GM10248 (cell line): ENCODE measurements around the gene FABP6.

ENCODE experiments used
- CTCF ChIA-PET: fragments of 300-600 bp; sonication (Branson Sonifier 250); formaldehyde crosslinking; extraction: SDS; loops from one replicate; lab custom pipeline; 2021; ENCODE audit warnings: antibody characterized with exemption; lab: Yijun Ruan, JAX
- POLR2A ChIA-PET: fragments of 350-650 bp; sonication (Branson Sonifier 250); formaldehyde crosslinking; extraction: SDS; loops from one replicate; lab custom pipeline; 2020; ENCODE audit warnings: antibody characterized with exemption; lab: Yijun Ruan, JAX
- DNase-seq: peaks from one replicate; pipeline ENCODE4 v3.0.0; 2012; ENCODE audit errors: extremely low spot score
- CTCF ChIP-seq: IDR thresholded peaks from 2 replicates; pipeline ENCODE4 v1.5.1; 2012; ENCODE audit warnings: mild to moderate bottlenecking, low read depth; ENCODE audit errors: extremely low read depth, missing control alignments, control extremely low read depth

FABP6 gene

DNA sequence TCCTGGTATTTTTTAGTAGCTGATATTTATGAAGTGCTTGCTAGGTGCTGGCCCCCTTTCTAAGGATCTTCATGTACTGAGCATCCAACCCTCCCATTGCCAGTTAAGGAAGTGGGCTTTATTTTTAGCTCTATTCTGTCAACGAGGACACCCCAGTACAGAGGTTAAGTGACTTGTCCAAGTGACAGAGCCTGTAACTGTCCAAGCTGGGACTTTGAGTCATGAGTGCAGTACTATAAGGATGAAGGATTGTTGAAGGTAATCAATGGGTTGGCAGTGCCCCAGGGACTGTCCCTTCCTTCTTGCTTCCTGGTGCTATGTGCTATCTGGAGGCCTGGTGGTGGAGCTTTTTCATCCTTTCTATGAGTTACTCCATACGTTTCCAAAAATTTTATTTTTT lies 18.0 kb upstream of the FABP6 start:
- ChIA-PET CTCF (interaction anchor here (1.0 to 1.7 kb wide), 6 partner anchors 9 to 134 kb away, joined by 3 to 6 read pairs (median 4); no protein-coding TSS in a partner anchor), POLR2A (interaction anchor here (0.7 kb wide), 1 partner anchor 55 kb away, joined by 3 read pairs; no protein-coding TSS in a partner anchor)
- TF ChIP-seq CTCF: no peak
- no peak for DNase-seq

- POLR2A ChIA-PET: no interaction called here
- CTCF ChIA-PET: interaction anchor here (1.1 to 1.7 kb wide), 6 partner anchors 11 to 30 kb away, joined by 3 to 5 read pairs (median 4); no protein-coding TSS in a partner anchor
- no peak for TF ChIP-seq CTCF
Measured at GRCh38 chr5:160213537-160213936, 15.8 kb upstream of the FABP6 start.

DNA sequence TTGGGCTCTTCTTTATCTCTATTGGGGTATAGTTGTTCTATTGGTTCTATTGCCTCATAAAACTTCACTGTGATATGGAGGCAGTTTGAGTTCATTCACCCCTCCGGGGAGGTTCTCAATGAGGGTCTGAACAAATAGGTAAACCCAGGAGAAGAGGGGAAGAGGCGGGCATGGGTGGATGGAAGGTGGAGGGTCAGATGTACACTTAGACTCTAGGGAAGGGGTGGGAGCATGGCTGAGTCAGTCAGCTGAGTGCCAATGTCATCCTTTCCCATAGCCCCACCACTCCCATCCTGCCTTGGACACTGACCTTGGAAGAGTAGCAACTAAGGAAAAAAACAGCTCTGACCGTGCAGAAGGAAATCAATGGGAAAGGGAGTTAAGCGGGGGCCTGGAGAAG lies 9.9 kb upstream of the FABP6 start:
- DNase-seq: no peak
- ChIA-PET CTCF (interaction anchor here (1.1 to 2.8 kb wide), 6 partner anchors 8 to 161 kb away, joined by 3 to 13 read pairs (median 4); no protein-coding TSS in a partner anchor), POLR2A (no interaction called here)
- no peak for TF ChIP-seq CTCF

More at GRCh38 chr5:160213537-160213936, 15.8 kb upstream of the FABP6 start:
- no peak for DNase-seq

GRCh38 chr5:160221082-160221481 lies 8.2 kb upstream of the FABP6 start:
- ChIA-PET CTCF (interaction anchor here (2.4 kb wide), 1 partner anchor 10 kb away, joined by 11 read pairs; no protein-coding TSS in a partner anchor), POLR2A (no interaction called here)

GRCh38 chr5:160227012-160227411 lies 2.3 kb upstream of the FABP6 start:
- no peak for TF ChIP-seq CTCF
- DNase-seq: no peak
- ChIA-PET POLR2A (interaction anchor here (0.7 kb wide), 1 partner anchor 170 kb away, joined by 3 read pairs; no protein-coding TSS in a partner anchor), CTCF (interaction anchor here (1.0 to 1.5 kb wide), 2 partner anchors 14 to 17 kb away, joined by 3 to 4 read pairs; no protein-coding TSS in a partner anchor)

More at GRCh38 chr5:160221082-160221481, 8.2 kb upstream of the FABP6 start:
- DNase-seq: no peak
- TF ChIP-seq CTCF: no peak

- POLR2A ChIA-PET: no interaction called here
- DNase-seq: peak; percentile 47
- CTCF ChIA-PET: interaction anchor here (1.2 to 3.2 kb wide), 6 partner anchors 9 to 32 kb away, joined by 3 to 19 read pairs (median 8); no protein-coding TSS in a partner anchor
- no peak for TF ChIP-seq CTCF
Measured at GRCh38 chr5:160230686-160231527, 1.6 kb downstream of the FABP6 start.
